ENCODE results near the gene TMPRSS2.

DNA sequence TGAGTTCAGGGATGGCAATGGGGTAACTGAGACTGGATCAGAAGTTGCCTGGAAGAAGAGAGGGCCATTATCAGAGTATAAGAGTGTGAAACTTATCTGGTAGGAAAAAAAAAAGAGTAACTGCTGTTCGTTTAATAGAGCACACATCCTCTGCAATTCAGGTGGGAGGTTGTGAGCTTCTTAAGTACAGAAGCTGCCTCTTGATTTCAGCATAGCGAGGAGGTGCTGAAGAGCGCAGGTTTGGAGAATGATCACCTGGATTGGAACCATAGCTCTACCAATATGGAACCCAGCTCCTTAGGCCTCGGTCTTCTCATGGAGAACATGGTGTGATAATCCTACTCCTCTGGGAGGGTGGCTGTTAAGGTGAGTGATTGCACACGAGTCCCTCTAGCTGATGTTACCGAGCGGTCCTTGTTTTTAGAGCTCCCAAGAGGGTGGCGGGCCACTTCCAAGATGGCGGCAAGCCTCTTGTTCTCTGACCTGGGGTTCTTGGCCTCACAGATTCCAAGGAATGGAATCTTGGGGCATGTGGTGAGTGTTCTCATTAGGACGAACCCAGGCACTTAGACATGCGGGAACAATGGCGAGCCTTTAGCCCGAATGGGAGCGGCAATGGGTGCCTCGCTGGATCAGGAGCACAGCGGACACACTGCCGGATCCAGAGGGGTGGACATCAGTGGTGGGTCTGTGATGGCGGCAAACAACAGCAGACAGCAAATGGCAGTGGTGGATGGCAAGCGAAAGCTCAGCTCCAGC, 85.2 kb downstream of the TMPRSS2 start:
- no peak for TF ChIP-seq EGR1 (IDR thresholded peaks at IDR 0.05; ENCODE audit: low read depth)
- no peak for TF ChIP-seq EZH2 (IDR thresholded peaks at IDR 0.05)
- TF ChIP-seq RAD21 (IDR thresholded peaks at IDR 0.05; ENCODE audit: low read depth): no peak
- TF ChIP-seq, protein P1, sequence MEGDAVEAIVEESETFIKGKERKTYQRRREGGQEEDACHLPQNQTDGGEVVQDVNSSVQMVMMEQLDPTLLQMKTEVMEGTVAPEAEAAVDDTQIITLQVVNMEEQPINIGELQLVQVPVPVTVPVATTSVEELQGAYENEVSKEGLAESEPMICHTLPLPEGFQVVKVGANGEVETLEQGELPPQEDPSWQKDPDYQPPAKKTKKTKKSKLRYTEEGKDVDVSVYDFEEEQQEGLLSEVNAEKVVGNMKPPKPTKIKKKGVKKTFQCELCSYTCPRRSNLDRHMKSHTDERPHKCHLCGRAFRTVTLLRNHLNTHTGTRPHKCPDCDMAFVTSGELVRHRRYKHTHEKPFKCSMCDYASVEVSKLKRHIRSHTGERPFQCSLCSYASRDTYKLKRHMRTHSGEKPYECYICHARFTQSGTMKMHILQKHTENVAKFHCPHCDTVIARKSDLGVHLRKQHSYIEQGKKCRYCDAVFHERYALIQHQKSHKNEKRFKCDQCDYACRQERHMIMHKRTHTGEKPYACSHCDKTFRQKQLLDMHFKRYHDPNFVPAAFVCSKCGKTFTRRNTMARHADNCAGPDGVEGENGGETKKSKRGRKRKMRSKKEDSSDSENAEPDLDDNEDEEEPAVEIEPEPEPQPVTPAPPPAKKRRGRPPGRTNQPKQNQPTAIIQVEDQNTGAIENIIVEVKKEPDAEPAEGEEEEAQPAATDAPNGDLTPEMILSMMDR (IDR thresholded peaks at IDR 0.05 in 2 of 3, conservative IDR thresholded peaks at IDR 0.05 in 1 of 3; ENCODE audit: borderline replicate concordance in 1 of 3, insufficient read depth in 1 of 3, low read depth in 2 of 3, low read length in 2 of 3): no peak
- no peak for TF ChIP-seq JUND (IDR thresholded peaks at IDR 0.05)
- TF ChIP-seq FOSL1 (IDR thresholded peaks at IDR 0.05; ENCODE audit: low read depth): no peak
- TF ChIP-seq EZH2phosphoT487 (IDR thresholded peaks at IDR 0.05; ENCODE audit: borderline replicate concordance): no peak
- TF ChIP-seq, protein P2, sequence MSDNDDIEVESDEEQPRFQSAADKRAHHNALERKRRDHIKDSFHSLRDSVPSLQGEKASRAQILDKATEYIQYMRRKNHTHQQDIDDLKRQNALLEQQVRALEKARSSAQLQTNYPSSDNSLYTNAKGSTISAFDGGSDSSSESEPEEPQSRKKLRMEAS (IDR thresholded peaks at IDR 0.05): no peak
- TF ChIP-seq POLR2A (IDR thresholded peaks at IDR 0.05; ENCODE audit: borderline replicate concordance, extremely low read depth, insufficient read depth, insufficient read length): no peak
- TF ChIP-seq, protein P3, sequence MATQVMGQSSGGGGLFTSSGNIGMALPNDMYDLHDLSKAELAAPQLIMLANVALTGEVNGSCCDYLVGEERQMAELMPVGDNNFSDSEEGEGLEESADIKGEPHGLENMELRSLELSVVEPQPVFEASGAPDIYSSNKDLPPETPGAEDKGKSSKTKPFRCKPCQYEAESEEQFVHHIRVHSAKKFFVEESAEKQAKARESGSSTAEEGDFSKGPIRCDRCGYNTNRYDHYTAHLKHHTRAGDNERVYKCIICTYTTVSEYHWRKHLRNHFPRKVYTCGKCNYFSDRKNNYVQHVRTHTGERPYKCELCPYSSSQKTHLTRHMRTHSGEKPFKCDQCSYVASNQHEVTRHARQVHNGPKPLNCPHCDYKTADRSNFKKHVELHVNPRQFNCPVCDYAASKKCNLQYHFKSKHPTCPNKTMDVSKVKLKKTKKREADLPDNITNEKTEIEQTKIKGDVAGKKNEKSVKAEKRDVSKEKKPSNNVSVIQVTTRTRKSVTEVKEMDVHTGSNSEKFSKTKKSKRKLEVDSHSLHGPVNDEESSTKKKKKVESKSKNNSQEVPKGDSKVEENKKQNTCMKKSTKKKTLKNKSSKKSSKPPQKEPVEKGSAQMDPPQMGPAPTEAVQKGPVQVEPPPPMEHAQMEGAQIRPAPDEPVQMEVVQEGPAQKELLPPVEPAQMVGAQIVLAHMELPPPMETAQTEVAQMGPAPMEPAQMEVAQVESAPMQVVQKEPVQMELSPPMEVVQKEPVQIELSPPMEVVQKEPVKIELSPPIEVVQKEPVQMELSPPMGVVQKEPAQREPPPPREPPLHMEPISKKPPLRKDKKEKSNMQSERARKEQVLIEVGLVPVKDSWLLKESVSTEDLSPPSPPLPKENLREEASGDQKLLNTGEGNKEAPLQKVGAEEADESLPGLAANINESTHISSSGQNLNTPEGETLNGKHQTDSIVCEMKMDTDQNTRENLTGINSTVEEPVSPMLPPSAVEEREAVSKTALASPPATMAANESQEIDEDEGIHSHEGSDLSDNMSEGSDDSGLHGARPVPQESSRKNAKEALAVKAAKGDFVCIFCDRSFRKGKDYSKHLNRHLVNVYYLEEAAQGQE (IDR thresholded peaks at IDR 0.05; ENCODE audit: low read depth): no peak
- TF ChIP-seq TCF7L2 (IDR thresholded peaks at IDR 0.05; ENCODE audit: borderline replicate concordance, extremely low read depth, insufficient read depth, insufficient read length): no peak
- no peak for TF ChIP-seq CEBPB (IDR thresholded peaks at IDR 0.05; ENCODE audit: low read depth)

Measured in HCT116 (cell line).